Loucy (cell line): ENCODE results near the gene ELMO1.

Experiments used
- H2AFZ ChIP-seq: fragments of 200-600 bp; sonication (generic); 2 replicates; pipeline ENCODE4 v1.6.0; 2016; ENCODE audit warnings: antibody characterized with exemption, mild to moderate bottlenecking, low read length, moderate library complexity
- H3F3A ChIP-seq: fragments of 200-600 bp; 2 replicates; pipeline ENCODE4 v1.6.0; 2016; ENCODE audit warnings: antibody characterized with exemption, low read depth, mild to moderate bottlenecking
- H3K27me3 ChIP-seq: fragments of 200-600 bp; sonication (generic); 2 replicates; pipeline ENCODE4 v1.6.1; 2014; ENCODE audit warnings: low read length, mild to moderate bottlenecking; ENCODE audit not compliant: insufficient read depth, poor library complexity, severe bottlenecking
- H3K36me3 ChIP-seq: fragments of 200-600 bp; sonication (generic); 2 replicates; pipeline ENCODE4 v1.6.1; 2016; ENCODE audit warnings: low read length; ENCODE audit not compliant: insufficient read depth
- H3K4me1 ChIP-seq: fragments of 200-600 bp; sonication (generic); 2 replicates; pipeline ENCODE4 v1.5.1; 2014; ENCODE audit warnings: low read length, mild to moderate bottlenecking; ENCODE audit not compliant: insufficient read depth, poor library complexity, severe bottlenecking
- H3K4me2 ChIP-seq: fragments of 200-600 bp; sonication (generic); 2 replicates; pipeline ENCODE4 v1.6.0; 2014; ENCODE audit warnings: antibody characterized with exemption, low read length, low read depth, mild to moderate bottlenecking; ENCODE audit not compliant: poor library complexity, severe bottlenecking
- H3K4me3 ChIP-seq: fragments of 200-600 bp; sonication (generic); 2 replicates; pipeline ENCODE4 v1.5.1; 2014; ENCODE audit warnings: low read length, mild to moderate bottlenecking, mixed read lengths; ENCODE audit not compliant: poor library complexity, severe bottlenecking
- H3K79me2 ChIP-seq: fragments of 200-600 bp; sonication (generic); 2 replicates; pipeline ENCODE4 v1.6.1; 2014; ENCODE audit warnings: low read length; ENCODE audit not compliant: insufficient read depth
- H3K9ac ChIP-seq: fragments of 200-600 bp; sonication (generic); 2 replicates; pipeline ENCODE4 v1.6.0; 2014; ENCODE audit warnings: mild to moderate bottlenecking, low read depth, low read length, moderate library complexity; ENCODE audit not compliant: poor library complexity, severe bottlenecking
- H3K9me2 ChIP-seq: fragments of 200-600 bp; sonication (generic); replicated peaks from 2 replicates; pipeline ENCODE4 v1.6.1; 2016; ENCODE audit warnings: low read depth, low read length, mixed read lengths
- H3K9me3 ChIP-seq: fragments of 200-600 bp; sonication (generic); 2 replicates; pipeline ENCODE4 v1.6.1; 2014; ENCODE audit warnings: mild to moderate bottlenecking, antibody characterized with exemption, low read length, low read depth; ENCODE audit not compliant: insufficient read depth
- H4K20me1 ChIP-seq: fragments of 200-600 bp; sonication (generic); 2 replicates; pipeline ENCODE4 v1.6.0; 2014; ENCODE audit warnings: antibody characterized with exemption, low read length, mild to moderate bottlenecking; ENCODE audit not compliant: insufficient read depth, poor library complexity, severe bottlenecking
- EZH2phosphoT487 ChIP-seq: fragments of 200-600 bp; IDR thresholded peaks from 2 replicates; pipeline ENCODE4 v1.6.1; 2018; ENCODE audit warnings: antibody characterized with exemption, mild to moderate bottlenecking, moderate library complexity, borderline replicate concordance
- TF ChIP-seq, protein P1 (sequence below): fragments of 200-600 bp; sonication (generic); conservative IDR thresholded peaks from 2 replicates; pipeline ENCODE4 v1.5.1; 2014; ENCODE audit warnings: mild to moderate bottlenecking, antibody characterized with exemption, low read length

Gene ELMO1

DNA sequence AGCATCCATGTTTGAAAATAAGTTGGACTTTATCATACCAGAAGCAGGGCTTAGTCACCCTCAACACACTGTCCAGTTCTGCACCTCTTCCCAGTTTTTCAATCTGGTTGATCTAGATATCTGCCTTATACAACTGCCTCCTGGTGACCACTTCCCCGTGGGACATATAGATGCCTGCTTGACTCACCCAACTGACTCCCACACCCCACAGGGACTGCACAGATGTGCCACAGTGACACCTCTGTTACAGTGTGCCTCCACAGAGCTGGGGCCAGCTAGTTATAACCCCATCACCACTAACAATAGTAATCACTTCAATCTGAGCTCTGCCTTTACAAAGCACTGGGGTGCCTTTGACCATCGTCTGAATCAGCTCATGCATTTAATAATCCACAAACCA lies 641.8 kb downstream of the ELMO1 start:
- Histone ChIP-seq H3K4me1 (peaks cover 12% of the 10 kb centered on the region), H4K20me1 (no peaks in the 10 kb centered on the region), H3K9me2 (no peaks in the 10 kb centered on the region), H3K9ac (no peak overlapping the region), H3K36me3 (no peaks in the 10 kb centered on the region), H3K9me3 (no peaks in the 10 kb centered on the region), H3F3A (no peaks in the 10 kb centered on the region), H2AFZ (no peak overlapping the region), H3K4me3 (no peak overlapping the region), H3K4me2 (no peak overlapping the region), H3K27me3 (no peaks in the 10 kb centered on the region), H3K79me2 (no peaks in the 10 kb centered on the region)
- no peak for TF ChIP-seq EZH2phosphoT487
- TF ChIP-seq, protein P1, sequence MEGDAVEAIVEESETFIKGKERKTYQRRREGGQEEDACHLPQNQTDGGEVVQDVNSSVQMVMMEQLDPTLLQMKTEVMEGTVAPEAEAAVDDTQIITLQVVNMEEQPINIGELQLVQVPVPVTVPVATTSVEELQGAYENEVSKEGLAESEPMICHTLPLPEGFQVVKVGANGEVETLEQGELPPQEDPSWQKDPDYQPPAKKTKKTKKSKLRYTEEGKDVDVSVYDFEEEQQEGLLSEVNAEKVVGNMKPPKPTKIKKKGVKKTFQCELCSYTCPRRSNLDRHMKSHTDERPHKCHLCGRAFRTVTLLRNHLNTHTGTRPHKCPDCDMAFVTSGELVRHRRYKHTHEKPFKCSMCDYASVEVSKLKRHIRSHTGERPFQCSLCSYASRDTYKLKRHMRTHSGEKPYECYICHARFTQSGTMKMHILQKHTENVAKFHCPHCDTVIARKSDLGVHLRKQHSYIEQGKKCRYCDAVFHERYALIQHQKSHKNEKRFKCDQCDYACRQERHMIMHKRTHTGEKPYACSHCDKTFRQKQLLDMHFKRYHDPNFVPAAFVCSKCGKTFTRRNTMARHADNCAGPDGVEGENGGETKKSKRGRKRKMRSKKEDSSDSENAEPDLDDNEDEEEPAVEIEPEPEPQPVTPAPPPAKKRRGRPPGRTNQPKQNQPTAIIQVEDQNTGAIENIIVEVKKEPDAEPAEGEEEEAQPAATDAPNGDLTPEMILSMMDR, result no peak
